Measurements from ENCODE around the gene SPATA12. TPM values are rescaled to one million over a fixed set of nuclear protein-coding genes. Genes with fewer than 3 reads are reported as not detected.
A peak's percentile ranks its signal among the peaks of the same experiment; 100 is the strongest.

Gene SPATA12
- total and polyA plus RNA-seq, 5 experiments from 2014 or later: not detected

GRCh38 chr3:57031631-57032541 lies 28.6 kb upstream of the SPATA12 start:
- peaks cover 0 to 3% (median 2%) of the 10 kb centered on the region in 5 donors for H3K27me3 Mint-ChIP-seq
- H3K9me3 Mint-ChIP-seq: no peaks in the 10 kb centered on the region
- no peaks in the 10 kb centered on the region for H3K36me3 Mint-ChIP-seq
- H3K4me3 Mint-ChIP-seq: no peak overlapping the region
- no peaks in the 10 kb centered on the region for H3K4me1 Mint-ChIP-seq
- H3K27ac Mint-ChIP-seq: no peak overlapping the region
- DNase-seq (no peak), ATAC-seq (no peak)
- POLR2A ChIA-PET: no interaction called here

GRCh38 chr3:57036952-57037351 lies 23.5 kb upstream of the SPATA12 start:
- H3K27me3 Mint-ChIP-seq: peaks cover 6 to 29% (median 10%) of the 10 kb centered on the region in 5 donors

GRCh38 chr3:57038466-57039164 lies 21.8 kb upstream of the SPATA12 start:
- ATAC-seq: no peak
- H3K27me3 Mint-ChIP-seq: peaks cover 5 to 33% (median 18%) of the 10 kb centered on the region in 5 donors
- POLR2A ChIA-PET: no interaction called here

More at GRCh38 chr3:57036952-57037351, 23.5 kb upstream of the SPATA12 start:
- Mint-ChIP-seq H3K36me3 (no peaks in the 10 kb centered on the region), H3K4me1 (peaks cover 0 to 2% (median 0%) of the 10 kb centered on the region in 4 donors), H3K9me3 (no peaks in the 10 kb centered on the region), H3K4me3 (no peak overlapping the region), H3K27ac (no peak overlapping the region)
- POLR2A ChIA-PET: no interaction called here
- ATAC-seq (no peak), DNase-seq (no peak)

GRCh38 chr3:57041674-57042073 lies 18.8 kb upstream of the SPATA12 start:
- Mint-ChIP-seq H3K27ac (no peak overlapping the region), H3K9me3 (no peaks in the 10 kb centered on the region), H3K4me3 (no peak overlapping the region), H3K36me3 (no peaks in the 10 kb centered on the region), H3K27me3 (peaks cover 5 to 33% (median 18%) of the 10 kb centered on the region in 5 donors), H3K4me1 (peaks cover 0 to 2% (median 0%) of the 10 kb centered on the region in 4 donors)
- no peak for ATAC-seq
- POLR2A ChIA-PET: no interaction called here
- no peak for DNase-seq

More at GRCh38 chr3:57038466-57039164, 21.8 kb upstream of the SPATA12 start:
- H3K4me3 Mint-ChIP-seq: no peak overlapping the region
- H3K27ac Mint-ChIP-seq: peak overlapping the region in 1 of 10 donors; percentile 24
- H3K36me3 Mint-ChIP-seq: no peaks in the 10 kb centered on the region
- peaks cover 0 to 2% (median 0%) of the 10 kb centered on the region in 4 donors for H3K4me1 Mint-ChIP-seq
- no peaks in the 10 kb centered on the region for H3K9me3 Mint-ChIP-seq
- no peak for DNase-seq

- no peak for ATAC-seq
- H3K4me3 Mint-ChIP-seq: no peak overlapping the region
- H3K27ac Mint-ChIP-seq: no peak overlapping the region
- no peak for DNase-seq
- H3K36me3 Mint-ChIP-seq: no peaks in the 10 kb centered on the region
- H3K27me3 Mint-ChIP-seq: peaks cover 5 to 33% (median 14%) of the 10 kb centered on the region in 5 donors
- H3K9me3 Mint-ChIP-seq: no peaks in the 10 kb centered on the region
- peaks cover 0 to 6% (median 0%) of the 10 kb centered on the region in 4 donors for H3K4me1 Mint-ChIP-seq
- POLR2A ChIA-PET: no interaction called here
Observed at GRCh38 chr3:57043518-57043917, 16.9 kb upstream of the SPATA12 start.

- no peak for DNase-seq
- peaks cover 0 to 18% (median 8%) of the 10 kb centered on the region in 5 donors for H3K27me3 Mint-ChIP-seq
Observed at GRCh38 chr3:57046101-57046765, 14.2 kb upstream of the SPATA12 start.

GRCh38 chr3:57048052-57048671 lies 12.3 kb upstream of the SPATA12 start:
- DNase-seq (no peak), ATAC-seq (no peak)
- peaks cover 0 to 15% (median 3%) of the 10 kb centered on the region in 5 donors for H3K27me3 Mint-ChIP-seq
- H3K36me3 Mint-ChIP-seq: no peaks in the 10 kb centered on the region
- H3K27ac Mint-ChIP-seq: peak overlapping the region in 1 of 10 donors; percentile 42
- H3K4me1 Mint-ChIP-seq: peaks cover 0 to 4% (median 0%) of the 10 kb centered on the region in 4 donors
- no peaks in the 10 kb centered on the region for H3K9me3 Mint-ChIP-seq
- POLR2A ChIA-PET: no interaction called here
- no peak overlapping the region for H3K4me3 Mint-ChIP-seq

More at GRCh38 chr3:57046101-57046765, 14.2 kb upstream of the SPATA12 start:
- Mint-ChIP-seq H3K4me3 (no peak overlapping the region), H3K27ac (no peak overlapping the region), H3K4me1 (peaks cover 0 to 4% (median 0%) of the 10 kb centered on the region in 4 donors), H3K36me3 (no peaks in the 10 kb centered on the region), H3K9me3 (no peaks in the 10 kb centered on the region)
- no peak for ATAC-seq
- POLR2A ChIA-PET: no interaction called here

- Mint-ChIP-seq H3K9me3 (peaks cover 0 to 2% (median 0%) of the 10 kb centered on the region in 9 donors), H3K36me3 (no peaks in the 10 kb centered on the region), H3K27me3 (peaks cover 0 to 18% (median 3%) of the 10 kb centered on the region in 5 donors), H3K4me1 (peaks cover 0 to 4% (median 0%) of the 10 kb centered on the region in 4 donors), H3K4me3 (no peak overlapping the region), H3K27ac (no peak overlapping the region)
- ATAC-seq: no peak
- no peak for DNase-seq
- POLR2A ChIA-PET: no interaction called here
Observed at GRCh38 chr3:57048728-57049127, 11.7 kb upstream of the SPATA12 start.

- H3K36me3 Mint-ChIP-seq: no peaks in the 10 kb centered on the region
- ATAC-seq (no peak), DNase-seq (no peak)
- peaks cover 0 to 7% (median 0%) of the 10 kb centered on the region in 4 donors for H3K4me1 Mint-ChIP-seq
- no peak overlapping the region for H3K27ac Mint-ChIP-seq
- POLR2A ChIA-PET: no interaction called here
- H3K4me3 Mint-ChIP-seq: no peak overlapping the region
- H3K9me3 Mint-ChIP-seq: peaks cover 0 to 2% (median 0%) of the 10 kb centered on the region in 9 donors
- H3K27me3 Mint-ChIP-seq: peaks cover 0 to 18% (median 9%) of the 10 kb centered on the region in 5 donors
Observed at GRCh38 chr3:57052662-57053061, 7.8 kb upstream of the SPATA12 start.

GRCh38 chr3:57053122-57053521 lies 7.3 kb upstream of the SPATA12 start:
- Mint-ChIP-seq H3K36me3 (no peaks in the 10 kb centered on the region), H3K27me3 (peaks cover 0 to 18% (median 10%) of the 10 kb centered on the region in 5 donors), H3K27ac (no peak overlapping the region), H3K4me1 (peaks cover 0 to 4% (median 0%) of the 10 kb centered on the region in 4 donors), H3K9me3 (peaks cover 0 to 2% (median 0%) of the 10 kb centered on the region in 9 donors), H3K4me3 (no peak overlapping the region)
- no peak for ATAC-seq
- DNase-seq: no peak
- POLR2A ChIA-PET: no interaction called here

- no peak for ATAC-seq
- H3K27me3 Mint-ChIP-seq: peaks cover under 1 to 22% (median 11%) of the 10 kb centered on the region in 5 donors
- H3K4me1 Mint-ChIP-seq: peaks cover 0 to 3% (median 0%) of the 10 kb centered on the region in 4 donors
- no peak overlapping the region for H3K4me3 Mint-ChIP-seq
- H3K9me3 Mint-ChIP-seq: peaks cover 0 to 2% (median 0%) of the 10 kb centered on the region in 9 donors
- DNase-seq: no peak
- POLR2A ChIA-PET: no interaction called here
- H3K27ac Mint-ChIP-seq: no peak overlapping the region
- H3K36me3 Mint-ChIP-seq: no peaks in the 10 kb centered on the region
Observed at GRCh38 chr3:57057351-57057750, 3.1 kb upstream of the SPATA12 start.

- H3K9me3 Mint-ChIP-seq: no peaks in the 10 kb centered on the region
- H3K4me3 Mint-ChIP-seq: no peak overlapping the region
- no peak for ATAC-seq
- peaks cover 3 to 18% (median 11%) of the 10 kb centered on the region in 5 donors for H3K27me3 Mint-ChIP-seq
- H3K36me3 Mint-ChIP-seq: no peaks in the 10 kb centered on the region
- POLR2A ChIA-PET: no interaction called here
- peak overlapping the region in 1 of 10 donors; percentile 29 for H3K27ac Mint-ChIP-seq
- no peak for DNase-seq
- H3K4me1 Mint-ChIP-seq: peaks cover 0 to 3% (median 1%) of the 10 kb centered on the region in 4 donors
Observed at GRCh38 chr3:57059411-57059810, 1.1 kb upstream of the SPATA12 start.
